ENCODE data around the gene ERMP1. TPM values are rescaled to one million over a fixed set of nuclear protein-coding genes. Genes with fewer than 3 reads are reported as not detected.

ERMP1 gene
- total and polyA plus RNA-seq, 2 donors (not counting 1 experiment from before 2014, with no cell fraction given) = 4.9 to 10.6 TPM

GRCh38 chr9:5796298-5796697, 36.6 kb downstream of the ERMP1 start:
- Histone ChIP-seq H3K36me3 (replicated peaks in 1 of 2; ENCODE audit: control extremely low read depth in 1 of 2, control insufficient read depth in 1 of 2, extremely low read depth in 1 of 2, insufficient read depth in 2 of 2, low read length in 1 of 2) (no peaks in the 10 kb centered on the region), H3K4me1 (ENCODE audit: control insufficient read depth in 2 of 2, insufficient read depth in 2 of 2, low read length in 2 of 2) (no peaks in the 10 kb centered on the region), H4K20me1 (ENCODE audit: control insufficient read depth, insufficient read depth, low read length, poor library complexity, severe bottlenecking) (no peaks in the 10 kb centered on the region), H3K4me2 (replicated peaks; ENCODE audit: low read depth, low read length, poor library complexity, severe bottlenecking) (no peak overlapping the region), H2AFZ (ENCODE audit: insufficient read depth, low read depth, low read length, poor library complexity, severe bottlenecking) (no peak overlapping the region), H3K9ac (ENCODE audit: low read length) (no peak overlapping the region), H3K27ac (ENCODE audit: low read length in 2 of 2) (no peak overlapping the region), H3K4me3 (ENCODE audit: control extremely low read depth in 1 of 5, extremely low read depth in 1 of 5, insufficient read depth in 1 of 5, low read depth in 2 of 5, low read length in 4 of 5) (no peak overlapping the region), H3K79me2 (ENCODE audit: control insufficient read depth, insufficient read depth, low read length) (no peaks in the 10 kb centered on the region), H3K9me3 (ENCODE audit: control extremely low read depth in 1 of 3, control insufficient read depth in 2 of 3, insufficient read depth in 1 of 3, low read length in 2 of 3) (no peaks in the 10 kb centered on the region), H3K27me3 (replicated peaks in 1 of 4; ENCODE audit: control extremely low read depth in 1 of 4, control insufficient read depth in 3 of 4, insufficient read depth in 4 of 4, low read length in 3 of 4) (no peaks in the 10 kb centered on the region)
- H3K27ac Mint-ChIP-seq = no peak overlapping the region
- intact Hi-C loops (cut with micrococcal nuclease) = no loop called here
- CTCF ChIA-PET = no interaction called here
- H3K9me3 Mint-ChIP-seq (ENCODE audit: insufficient read depth) = no peaks in the 10 kb centered on the region
- H3K27me3 Mint-ChIP-seq = no peaks in the 10 kb centered on the region
- TF ChIP-seq CTCF (IDR thresholded peaks at IDR 0.05) (no peak), EZH2 (IDR thresholded peaks at IDR 0.05; ENCODE audit: borderline replicate concordance, insufficient read depth, low read depth, low read length, poor library complexity, severe bottlenecking) (no peak)
- POLR2A ChIA-PET = no interaction called here
- H3K4me3 Mint-ChIP-seq = no peak overlapping the region
- no peak for DNase-seq
- ATAC-seq (ENCODE audit: low read depth) = no peak
- H3K4me1 Mint-ChIP-seq = peaks cover 4% of the 10 kb centered on the region
- WGBS (ENCODE audit: insufficient coverage) = no CpG with 5 or more reads among the region's 2 CpGs

GRCh38 chr9:5793812-5794211, 39.1 kb downstream of the ERMP1 start:
- Histone ChIP-seq H3K27me3 (replicated peaks in 1 of 4; ENCODE audit: control extremely low read depth in 1 of 4, control insufficient read depth in 3 of 4, insufficient read depth in 4 of 4, low read length in 3 of 4) (no peaks in the 10 kb centered on the region), H3K9me3 (ENCODE audit: control extremely low read depth in 1 of 3, control insufficient read depth in 2 of 3, insufficient read depth in 1 of 3, low read length in 2 of 3) (no peaks in the 10 kb centered on the region), H3K4me3 (ENCODE audit: control extremely low read depth in 1 of 5, extremely low read depth in 1 of 5, insufficient read depth in 1 of 5, low read depth in 2 of 5, low read length in 4 of 5) (no peak overlapping the region), H3K4me2 (replicated peaks; ENCODE audit: low read depth, low read length, poor library complexity, severe bottlenecking) (no peak overlapping the region), H2AFZ (ENCODE audit: insufficient read depth, low read depth, low read length, poor library complexity, severe bottlenecking) (no peak overlapping the region), H3K36me3 (replicated peaks in 1 of 2; ENCODE audit: control extremely low read depth in 1 of 2, control insufficient read depth in 1 of 2, extremely low read depth in 1 of 2, insufficient read depth in 2 of 2, low read length in 1 of 2) (no peaks in the 10 kb centered on the region), H3K9ac (ENCODE audit: low read length) (no peak overlapping the region), H3K27ac (ENCODE audit: low read length in 2 of 2) (no peak overlapping the region), H4K20me1 (ENCODE audit: control insufficient read depth, insufficient read depth, low read length, poor library complexity, severe bottlenecking) (no peaks in the 10 kb centered on the region), H3K79me2 (ENCODE audit: control insufficient read depth, insufficient read depth, low read length) (no peaks in the 10 kb centered on the region), H3K4me1 (ENCODE audit: control insufficient read depth in 2 of 2, insufficient read depth in 2 of 2, low read length in 2 of 2) (peaks cover 0 to 4% of the 10 kb centered on the region in 2 donors)
- Mint-ChIP-seq H3K27ac (no peak overlapping the region), H3K9me3 (ENCODE audit: insufficient read depth) (no peaks in the 10 kb centered on the region), H3K27me3 (no peaks in the 10 kb centered on the region), H3K4me1 (peaks cover 14% of the 10 kb centered on the region), H3K4me3 (no peak overlapping the region)
- no peak for TF ChIP-seq CTCF (IDR thresholded peaks at IDR 0.05)
- TF ChIP-seq EZH2 (IDR thresholded peaks at IDR 0.05; ENCODE audit: borderline replicate concordance, insufficient read depth, low read depth, low read length, poor library complexity, severe bottlenecking) = no peak
- ChIA-PET POLR2A (no interaction called here), CTCF (no interaction called here)
- intact Hi-C loops (cut with micrococcal nuclease) = no loop called here
- WGBS (ENCODE audit: insufficient coverage) = 100% methylated on average over 1 of the region's 1 CpG
- no peak for DNase-seq
- no peak for ATAC-seq (ENCODE audit: low read depth)
